ENCODE data around the gene TNFSF10. TPM values are rescaled to one million over a fixed set of nuclear protein-coding genes. Genes with fewer than 3 reads are reported as not detected.

TNFSF10 gene
- total RNA-seq, 1 experiment from 2014 or later, result 2.2 TPM

GRCh38 chr3:172557515-172558220, 34.4 kb upstream of the TNFSF10 start:
- Histone ChIP-seq H3K27ac (ENCODE audit: low read length) (no peak overlapping the region), H3K27me3 (ENCODE audit: control insufficient read depth, insufficient read depth, low read length) (no peaks in the 10 kb centered on the region), H3K4me1 (ENCODE audit: control insufficient read depth, insufficient read depth, low read length) (peaks cover 6% of the 10 kb centered on the region), H3K9me3 (ENCODE audit: control insufficient read depth, insufficient read depth, low read depth, low read length) (no peaks in the 10 kb centered on the region), H3K4me3 (ENCODE audit: low read depth in 2 of 2, low read length in 2 of 2) (no peak overlapping the region), H3K36me3 (ENCODE audit: control insufficient read depth, insufficient read depth, low read length) (no peaks in the 10 kb centered on the region)
- ChIA-PET CTCF (interaction anchor here (1.0 kb wide), 1 partner anchor 14 kb away, joined by 3 read pairs; no protein-coding TSS in a partner anchor), POLR2A (no interaction called here)
- TF ChIP-seq SIN3A (IDR thresholded peaks at IDR 0.05; ENCODE audit: borderline replicate concordance, insufficient read depth, low read depth, low read length) (no peak), POLR2AphosphoS5 (IDR thresholded peaks at IDR 0.05; ENCODE audit: low read depth, low read length) (no peak), TCF7L2 (IDR thresholded peaks at IDR 0.05; ENCODE audit: low read depth, low read length) (no peak), REST (IDR thresholded peaks at IDR 0.05; ENCODE audit: insufficient read depth in 1 of 2, low read depth in 2 of 2, low read length in 1 of 2) (no peak)
- TF ChIP-seq, protein P1, sequence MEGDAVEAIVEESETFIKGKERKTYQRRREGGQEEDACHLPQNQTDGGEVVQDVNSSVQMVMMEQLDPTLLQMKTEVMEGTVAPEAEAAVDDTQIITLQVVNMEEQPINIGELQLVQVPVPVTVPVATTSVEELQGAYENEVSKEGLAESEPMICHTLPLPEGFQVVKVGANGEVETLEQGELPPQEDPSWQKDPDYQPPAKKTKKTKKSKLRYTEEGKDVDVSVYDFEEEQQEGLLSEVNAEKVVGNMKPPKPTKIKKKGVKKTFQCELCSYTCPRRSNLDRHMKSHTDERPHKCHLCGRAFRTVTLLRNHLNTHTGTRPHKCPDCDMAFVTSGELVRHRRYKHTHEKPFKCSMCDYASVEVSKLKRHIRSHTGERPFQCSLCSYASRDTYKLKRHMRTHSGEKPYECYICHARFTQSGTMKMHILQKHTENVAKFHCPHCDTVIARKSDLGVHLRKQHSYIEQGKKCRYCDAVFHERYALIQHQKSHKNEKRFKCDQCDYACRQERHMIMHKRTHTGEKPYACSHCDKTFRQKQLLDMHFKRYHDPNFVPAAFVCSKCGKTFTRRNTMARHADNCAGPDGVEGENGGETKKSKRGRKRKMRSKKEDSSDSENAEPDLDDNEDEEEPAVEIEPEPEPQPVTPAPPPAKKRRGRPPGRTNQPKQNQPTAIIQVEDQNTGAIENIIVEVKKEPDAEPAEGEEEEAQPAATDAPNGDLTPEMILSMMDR (IDR thresholded peaks at IDR 0.05), result no peak
- in situ Hi-C loops (cut with HindIII; ENCODE audit: low pct_unique_long_range_greater_than_20kb, low sequenced_read_pairs), result no loop called here
- no TSS peak for BruUV-seq (replicated peaks)
- ATAC-seq (no peak), DNase-seq (ENCODE audit: low read depth, low spot score) (no peak)
- intact Hi-C loops (cut with micrococcal nuclease; ENCODE audit: unreplicated experiment), result no loop called here

DNA sequence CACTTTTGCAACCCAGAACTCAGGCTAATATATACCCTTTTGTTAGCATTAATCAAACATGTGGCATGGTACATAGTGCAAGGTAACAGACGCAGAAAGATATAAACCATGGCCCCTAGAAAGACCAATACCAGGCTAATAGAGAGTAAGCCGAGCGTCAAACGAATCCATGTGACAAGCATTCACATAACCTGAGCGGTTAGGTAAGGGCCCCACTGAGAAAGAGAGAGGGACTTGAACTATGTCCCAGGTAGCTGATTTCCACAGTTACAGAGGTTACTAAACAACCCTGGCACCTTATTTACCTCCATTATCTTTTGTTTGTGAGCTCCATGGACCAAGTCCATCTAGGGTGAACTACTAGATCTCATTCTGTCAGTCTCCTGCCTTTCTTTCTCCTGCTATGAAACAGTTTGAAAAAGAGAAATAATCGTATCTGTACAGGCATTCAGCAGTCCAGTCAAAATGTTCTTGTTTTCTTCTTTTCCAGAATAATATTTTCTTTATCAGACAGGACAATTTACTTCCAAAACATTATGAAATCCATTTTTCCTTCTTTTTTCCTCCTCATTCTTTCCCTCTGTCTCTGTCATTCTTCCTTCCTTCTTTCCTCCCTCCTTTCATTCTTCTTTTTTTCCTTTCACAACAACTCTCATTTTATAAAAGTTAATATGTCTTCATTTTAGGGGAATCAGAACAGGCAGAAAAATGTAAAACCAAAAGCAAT, 30.5 kb upstream of the TNFSF10 start:
- Histone ChIP-seq H3K9me3 (ENCODE audit: control insufficient read depth, insufficient read depth, low read depth, low read length) (no peaks in the 10 kb centered on the region), H3K36me3 (ENCODE audit: control insufficient read depth, insufficient read depth, low read length) (no peaks in the 10 kb centered on the region), H3K4me3 (ENCODE audit: low read depth in 2 of 2, low read length in 2 of 2) (no peak overlapping the region), H3K4me1 (ENCODE audit: control insufficient read depth, insufficient read depth, low read length) (no peaks in the 10 kb centered on the region), H3K27ac (ENCODE audit: low read length) (no peak overlapping the region), H3K27me3 (ENCODE audit: control insufficient read depth, insufficient read depth, low read length) (no peaks in the 10 kb centered on the region)
- ChIA-PET POLR2A (no interaction called here), CTCF (no interaction called here)
- in situ Hi-C loops (cut with HindIII; ENCODE audit: low pct_unique_long_range_greater_than_20kb, low sequenced_read_pairs) (no loop called here), intact Hi-C loops (cut with micrococcal nuclease; ENCODE audit: unreplicated experiment) (no loop called here)
- no TSS peak for BruUV-seq (replicated peaks)
- no peak for ATAC-seq
- no peak for DNase-seq (ENCODE audit: low read depth, low spot score)
- TF ChIP-seq POLR2AphosphoS5 (IDR thresholded peaks at IDR 0.05; ENCODE audit: low read depth, low read length) (no peak), REST (IDR thresholded peaks at IDR 0.05; ENCODE audit: insufficient read depth in 1 of 2, low read depth in 2 of 2, low read length in 1 of 2) (no peak), TCF7L2 (IDR thresholded peaks at IDR 0.05; ENCODE audit: low read depth, low read length) (no peak), SIN3A (IDR thresholded peaks at IDR 0.05; ENCODE audit: borderline replicate concordance, insufficient read depth, low read depth, low read length) (no peak)
- TF ChIP-seq, protein P1 (IDR thresholded peaks at IDR 0.05), result no peak

Measured in Panc1 (cell line).